ENCODE results near the gene FHIT.
"Not testable (repeated sequence)": the region's sequence is repeated elsewhere in the genome, so short reads cannot be mapped to it uniquely, and the experiment has no call there.

The FHIT gene

GRCh38 chr3:59934560-59934959 lies 1316.7 kb downstream of the FHIT start:
- not testable (repeated sequence) for DNase-seq (ENCODE audit: low spot score)

GRCh38 chr3:59930170-59930569 lies 1321.1 kb downstream of the FHIT start:
- no peak for DNase-seq (ENCODE audit: low spot score)

GRCh38 chr3:59927056-59927455 lies 1324.2 kb downstream of the FHIT start:
- no peak for DNase-seq (ENCODE audit: low spot score)

- no peak for DNase-seq (ENCODE audit: low spot score)
These were observed 1325.3 kb downstream of the FHIT start for GRCh38 chr3:59925946-59926345.

- DNase-seq (ENCODE audit: low spot score), result no peak
These were observed 1329.1 kb downstream of the FHIT start for GRCh38 chr3:59922192-59922591.

- DNase-seq (ENCODE audit: low spot score), result no peak
These were observed 1330.4 kb downstream of the FHIT start for GRCh38 chr3:59920822-59921221.

- no peak for DNase-seq (ENCODE audit: low spot score)
These were observed 1331.7 kb downstream of the FHIT start for GRCh38 chr3:59919586-59919985.

- DNase-seq (ENCODE audit: low spot score), result no peak
These were observed 1337.0 kb downstream of the FHIT start for GRCh38 chr3:59914251-59914650.

GRCh38 chr3:59913645-59914044 lies 1337.6 kb downstream of the FHIT start:
- DNase-seq (ENCODE audit: low spot score), result no peak

GRCh38 chr3:59908701-59909100 lies 1342.6 kb downstream of the FHIT start:
- no peak for DNase-seq (ENCODE audit: low spot score)

- DNase-seq (ENCODE audit: low spot score), result no peak
These were observed 1343.0 kb downstream of the FHIT start for GRCh38 chr3:59908280-59908679.

GRCh38 chr3:59904296-59904695 lies 1347.0 kb downstream of the FHIT start:
- no peak for DNase-seq (ENCODE audit: low spot score)

GRCh38 chr3:59899061-59899460 lies 1352.2 kb downstream of the FHIT start:
- DNase-seq (ENCODE audit: low spot score), result no peak

- no peak for DNase-seq (ENCODE audit: low spot score)
These were observed 1355.3 kb downstream of the FHIT start for GRCh38 chr3:59895972-59896371.

GRCh38 chr3:59894425-59895121 lies 1356.7 kb downstream of the FHIT start:
- no peak for DNase-seq (ENCODE audit: low spot score)

GRCh38 chr3:59890639-59891038 lies 1360.6 kb downstream of the FHIT start:
- no peak for DNase-seq (ENCODE audit: low spot score)

GRCh38 chr3:59886790-59887189 lies 1364.5 kb downstream of the FHIT start:
- DNase-seq (ENCODE audit: low spot score), result no peak

GRCh38 chr3:59885899-59886400 lies 1365.3 kb downstream of the FHIT start:
- DNase-seq (ENCODE audit: low spot score), result no peak

GRCh38 chr3:59885101-59885500 lies 1366.2 kb downstream of the FHIT start:
- no peak for DNase-seq (ENCODE audit: low spot score)

GRCh38 chr3:59884409-59884808 lies 1366.8 kb downstream of the FHIT start:
- DNase-seq (ENCODE audit: low spot score), result no peak

- DNase-seq (ENCODE audit: low spot score), result no peak
These were observed 1368.5 kb downstream of the FHIT start for GRCh38 chr3:59882746-59883145.

GRCh38 chr3:59880717-59881116 lies 1370.5 kb downstream of the FHIT start:
- no peak for DNase-seq (ENCODE audit: low spot score)

- DNase-seq (ENCODE audit: low spot score), result no peak
These were observed 1372.1 kb downstream of the FHIT start for GRCh38 chr3:59879031-59879581.

GRCh38 chr3:59878038-59878427 lies 1373.2 kb downstream of the FHIT start:
- no peak for DNase-seq (ENCODE audit: low spot score)
